DND-41 (cell line): Measurements from ENCODE around the gene THRB.

Experiments used
- ATAC-seq: fragments of 200-7000 bp; cut with Tn5 transposase; 3 replicates; pipeline ENCODE4 v1.9.1; 2021; ENCODE audit warnings: low read depth; ENCODE audit not compliant: insufficient read depth
- DNase-seq: peaks from one replicate; pipeline ENCODE4 v3.0.0-alpha.2; 2020
- H2AFZ ChIP-seq: 2 replicates; pipeline ENCODE4 v1.6.0; 2012; ENCODE audit warnings: low read depth, low read length
- H3K27ac ChIP-seq: 2 replicates; pipeline ENCODE4 v1.5.1; 2012; ENCODE audit warnings: low read length, inconsistent platforms
- H3K27me3 ChIP-seq: fragments of 200-600 bp; sonication (generic); 2 replicates; pipeline ENCODE4 v1.6.0; 2012; ENCODE audit warnings: low read length, mild to moderate bottlenecking, inconsistent platforms; ENCODE audit not compliant: insufficient read depth, poor library complexity
- H3K36me3 ChIP-seq: 2 replicates; pipeline ENCODE4 v1.5.1; 2012; ENCODE audit warnings: low read length, inconsistent platforms; ENCODE audit not compliant: insufficient read depth
- H3K4me1 ChIP-seq: 2 replicates; pipeline ENCODE4 v1.5.1; 2012; ENCODE audit warnings: mild to moderate bottlenecking, low read length; ENCODE audit not compliant: insufficient read depth
- H3K4me2 ChIP-seq: 2 replicates; pipeline ENCODE4 v1.6.0; 2012; ENCODE audit warnings: mild to moderate bottlenecking, moderate library complexity, low read length, inconsistent platforms; ENCODE audit not compliant: insufficient read depth
- H3K4me3 ChIP-seq, 2 experiments: fragments of 200-600 bp in 1 of 2; shearing (Covaris generic) in 1 of 2; 2 replicates each; pipeline ENCODE4 v1.5.1; 2012 to 2016; ENCODE audit warnings: inconsistent platforms in 2 of 2, low read length in 2 of 2, mild to moderate bottlenecking in 2 of 2, low read depth in 1 of 2, moderate library complexity in 1 of 2
- H3K79me2 ChIP-seq: 2 replicates; pipeline ENCODE4 v1.6.0; 2012; ENCODE audit warnings: low read length, inconsistent platforms; ENCODE audit not compliant: insufficient read depth
- H3K9ac ChIP-seq: 2 replicates; pipeline ENCODE4 v1.6.0; 2012; ENCODE audit warnings: low read depth, mild to moderate bottlenecking, inconsistent platforms, low read length, moderate library complexity
- H3K9me3 ChIP-seq: 2 replicates; pipeline ENCODE4 v1.5.1; 2012; ENCODE audit warnings: low read length, moderate library complexity, mild to moderate bottlenecking, inconsistent platforms; ENCODE audit not compliant: insufficient read depth, severe bottlenecking
- H4K20me1 ChIP-seq: 2 replicates; pipeline ENCODE4 v1.6.0; 2012; ENCODE audit warnings: low read length; ENCODE audit not compliant: insufficient read depth
- EZH2 ChIP-seq: IDR thresholded peaks from 3 replicates; pipeline ENCODE4 v1.6.1; 2012; ENCODE audit warnings: borderline replicate concordance, low read depth, mild to moderate bottlenecking, moderate library complexity, low read length, inconsistent platforms; ENCODE audit not compliant: severe bottlenecking
- TF ChIP-seq, protein P1 (sequence below): IDR thresholded peaks from 2 replicates; pipeline ENCODE4 v1.5.1; 2012; ENCODE audit warnings: borderline replicate concordance, low read length, moderate library complexity, mild to moderate bottlenecking; ENCODE audit not compliant: poor library complexity, severe bottlenecking; ENCODE audit errors: extremely low read depth

Gene THRB

DNA sequence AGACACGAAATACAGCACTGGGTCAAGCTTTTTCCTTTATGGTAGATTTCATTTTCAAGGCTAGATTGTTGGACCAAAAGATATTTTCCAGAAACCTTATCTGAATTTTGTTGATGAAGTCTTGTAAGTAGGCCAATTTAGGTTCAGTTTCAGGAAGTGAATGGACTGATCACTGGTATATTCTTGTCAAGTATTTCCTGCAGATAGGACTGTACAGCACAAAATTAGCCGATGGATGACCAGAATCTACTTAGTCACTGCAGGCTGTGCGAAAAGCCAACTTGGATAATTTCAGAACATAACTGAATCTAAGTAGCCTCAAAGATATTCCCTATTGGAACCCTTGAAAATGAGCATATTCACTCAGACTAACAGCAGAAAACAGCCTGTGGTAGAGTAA, 343.1 kb downstream of the THRB start:
- Histone ChIP-seq H3K27me3 (no peaks in the 10 kb centered on the region), H3K9ac (no peak overlapping the region), H3K4me1 (no peaks in the 10 kb centered on the region), H4K20me1 (no peaks in the 10 kb centered on the region), H3K4me2 (no peak overlapping the region), H3K79me2 (no peaks in the 10 kb centered on the region), H3K27ac (no peak overlapping the region), H2AFZ (no peak overlapping the region), H3K36me3 (no peaks in the 10 kb centered on the region), H3K9me3 (no peaks in the 10 kb centered on the region), H3K4me3 (no peak overlapping the region)
- TF ChIP-seq, protein P1, sequence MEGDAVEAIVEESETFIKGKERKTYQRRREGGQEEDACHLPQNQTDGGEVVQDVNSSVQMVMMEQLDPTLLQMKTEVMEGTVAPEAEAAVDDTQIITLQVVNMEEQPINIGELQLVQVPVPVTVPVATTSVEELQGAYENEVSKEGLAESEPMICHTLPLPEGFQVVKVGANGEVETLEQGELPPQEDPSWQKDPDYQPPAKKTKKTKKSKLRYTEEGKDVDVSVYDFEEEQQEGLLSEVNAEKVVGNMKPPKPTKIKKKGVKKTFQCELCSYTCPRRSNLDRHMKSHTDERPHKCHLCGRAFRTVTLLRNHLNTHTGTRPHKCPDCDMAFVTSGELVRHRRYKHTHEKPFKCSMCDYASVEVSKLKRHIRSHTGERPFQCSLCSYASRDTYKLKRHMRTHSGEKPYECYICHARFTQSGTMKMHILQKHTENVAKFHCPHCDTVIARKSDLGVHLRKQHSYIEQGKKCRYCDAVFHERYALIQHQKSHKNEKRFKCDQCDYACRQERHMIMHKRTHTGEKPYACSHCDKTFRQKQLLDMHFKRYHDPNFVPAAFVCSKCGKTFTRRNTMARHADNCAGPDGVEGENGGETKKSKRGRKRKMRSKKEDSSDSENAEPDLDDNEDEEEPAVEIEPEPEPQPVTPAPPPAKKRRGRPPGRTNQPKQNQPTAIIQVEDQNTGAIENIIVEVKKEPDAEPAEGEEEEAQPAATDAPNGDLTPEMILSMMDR = no peak
- TF ChIP-seq EZH2 = no peak
- ATAC-seq (no peak), DNase-seq (no peak)

- no peaks in the 10 kb centered on the region for H3K4me1 ChIP-seq
- no peak overlapping the region for H2AFZ ChIP-seq
- ATAC-seq (no peak), DNase-seq (no peak)
- no peaks in the 10 kb centered on the region for H3K79me2 ChIP-seq
- H3K36me3 ChIP-seq = no peaks in the 10 kb centered on the region
- no peaks in the 10 kb centered on the region for H3K9me3 ChIP-seq
- TF ChIP-seq EZH2 = no peak
- TF ChIP-seq, protein P1 = no peak
- no peaks in the 10 kb centered on the region for H4K20me1 ChIP-seq
- no peaks in the 10 kb centered on the region for H3K27me3 ChIP-seq
- H3K9ac ChIP-seq = no peak overlapping the region
- H3K4me3 ChIP-seq = no peak overlapping the region
- H3K27ac ChIP-seq = no peak overlapping the region
- no peak overlapping the region for H3K4me2 ChIP-seq
These were observed 345.6 kb downstream of the THRB start for GRCh38 chr3:24149032-24149431.

GRCh38 chr3:24145981-24146822, 348.4 kb downstream of the THRB start:
- H2AFZ ChIP-seq = no peak overlapping the region
- H3K27ac ChIP-seq = no peak overlapping the region
- H3K9me3 ChIP-seq = no peaks in the 10 kb centered on the region
- no peaks in the 10 kb centered on the region for H3K27me3 ChIP-seq
- TF ChIP-seq, protein P1 = no peak
- no peak for TF ChIP-seq EZH2
- H3K36me3 ChIP-seq = no peaks in the 10 kb centered on the region
- ATAC-seq (no peak), DNase-seq (no peak)
- no peak overlapping the region for H3K9ac ChIP-seq
- no peak overlapping the region for H3K4me3 ChIP-seq
- H3K4me1 ChIP-seq = no peaks in the 10 kb centered on the region
- H3K79me2 ChIP-seq = no peaks in the 10 kb centered on the region
- H4K20me1 ChIP-seq = no peaks in the 10 kb centered on the region
- no peak overlapping the region for H3K4me2 ChIP-seq

GRCh38 chr3:24145481-24145880, 349.2 kb downstream of the THRB start:
- Histone ChIP-seq H3K4me3 (no peak overlapping the region), H3K27ac (no peak overlapping the region)

More at GRCh38 chr3:24145481-24145880, 349.2 kb downstream of the THRB start:
- DNase-seq = no peak
- no peak for ATAC-seq
- no peaks in the 10 kb centered on the region for H3K36me3 ChIP-seq
- H3K27me3 ChIP-seq = no peaks in the 10 kb centered on the region
- no peaks in the 10 kb centered on the region for H4K20me1 ChIP-seq
- no peaks in the 10 kb centered on the region for H3K9me3 ChIP-seq
- H3K79me2 ChIP-seq = no peaks in the 10 kb centered on the region
- TF ChIP-seq, protein P1 = no peak
- no peak for TF ChIP-seq EZH2
- H2AFZ ChIP-seq = no peak overlapping the region
- H3K4me1 ChIP-seq = no peaks in the 10 kb centered on the region
- no peak overlapping the region for H3K4me2 ChIP-seq
- H3K9ac ChIP-seq = no peak overlapping the region
